Endothelial cell (in vitro differentiated cells): ENCODE measurements around the gene PCDHA2. TPM values are rescaled to one million over a fixed set of nuclear protein-coding genes. Genes with fewer than 3 reads are reported as not detected.
"Not testable (repeated sequence)": the region's sequence is repeated elsewhere in the genome, so short reads cannot be mapped to it uniquely, and the experiment has no call there.

Experiments used
- DNase-seq: peaks from one replicate; pipeline ENCODE4 v3.0.0; 2021; ENCODE audit warnings: low spot score
- H3K27ac Mint-ChIP-seq: one replicate; pipeline ENCODE4 v1.8.0; 2021; ENCODE audit warnings: mixed read lengths, inconsistent platforms; ENCODE audit not compliant: unreplicated experiment
- H3K27me3 Mint-ChIP-seq: one replicate; pipeline ENCODE4 v1.8.0; 2021; ENCODE audit warnings: mild to moderate bottlenecking, moderate library complexity, mixed read lengths, inconsistent platforms; ENCODE audit not compliant: unreplicated experiment
- H3K36me3 Mint-ChIP-seq: one replicate; pipeline ENCODE4 v1.8.0; 2021; ENCODE audit warnings: mild to moderate bottlenecking, low read depth, mixed read lengths, inconsistent platforms; ENCODE audit not compliant: unreplicated experiment
- H3K4me1 Mint-ChIP-seq: one replicate; pipeline ENCODE4 v1.8.0; 2021; ENCODE audit warnings: mild to moderate bottlenecking, mixed read lengths, inconsistent platforms; ENCODE audit not compliant: unreplicated experiment
- H3K4me3 Mint-ChIP-seq: one replicate; pipeline ENCODE4 v1.8.0; 2021; ENCODE audit warnings: mild to moderate bottlenecking, mixed read lengths, inconsistent platforms; ENCODE audit not compliant: unreplicated experiment
- H3K9me3 Mint-ChIP-seq: one replicate; pipeline ENCODE4 v1.8.0; 2021; ENCODE audit warnings: mixed read lengths, inconsistent platforms; ENCODE audit not compliant: unreplicated experiment
- total RNA-seq: library from RNA; stranded (reverse); fragmentation: NEBNext Ultra II Directional; extraction: Animal tissue kit (Norgen Biotek cat#: 25700); gene quantifications from one replicate; pipeline ENCODE4 v1.2.1, GENCODE V29; 2021; ENCODE audit not compliant: unreplicated experiment
- TF ChIP-seq, protein P1 (sequence below): fragments of 200-600 bp; sonication (generic); IDR thresholded peaks from one replicate; pipeline ENCODE4 v1.5.0; 2021; ENCODE audit warnings: antibody characterized with exemption; ENCODE audit not compliant: unreplicated experiment

The PCDHA2 gene
- total RNA-seq, 1 donor from 2014 or later, result 4.2 TPM

DNA sequence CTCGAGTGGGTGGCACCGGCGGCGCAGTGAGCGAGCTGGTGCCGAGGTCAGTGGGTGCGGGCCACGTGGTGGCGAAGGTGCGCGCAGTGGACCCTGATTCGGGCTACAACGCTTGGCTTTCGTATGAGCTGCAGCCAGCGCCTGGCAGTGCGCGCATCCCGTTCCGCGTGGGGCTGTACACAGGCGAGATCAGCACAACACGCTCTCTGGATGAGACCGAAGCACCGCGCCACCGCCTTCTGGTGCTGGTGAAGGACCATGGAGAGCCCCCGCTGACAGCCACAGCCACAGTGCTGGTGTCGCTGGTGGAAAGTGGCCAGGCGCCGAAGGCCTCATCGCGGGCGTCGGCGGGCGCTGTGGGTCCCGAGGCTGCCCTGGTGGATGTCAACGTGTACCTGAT lies 28.8 kb downstream of the PCDHA2 start:
- Mint-ChIP-seq H3K9me3 (no peaks in the 10 kb centered on the region), H3K27ac (no peak overlapping the region), H3K4me1 (peaks cover 3% of the 10 kb centered on the region), H3K27me3 (no peaks in the 10 kb centered on the region), H3K4me3 (no peak overlapping the region), H3K36me3 (peaks cover 14% of the 10 kb centered on the region)
- TF ChIP-seq, protein P1, sequence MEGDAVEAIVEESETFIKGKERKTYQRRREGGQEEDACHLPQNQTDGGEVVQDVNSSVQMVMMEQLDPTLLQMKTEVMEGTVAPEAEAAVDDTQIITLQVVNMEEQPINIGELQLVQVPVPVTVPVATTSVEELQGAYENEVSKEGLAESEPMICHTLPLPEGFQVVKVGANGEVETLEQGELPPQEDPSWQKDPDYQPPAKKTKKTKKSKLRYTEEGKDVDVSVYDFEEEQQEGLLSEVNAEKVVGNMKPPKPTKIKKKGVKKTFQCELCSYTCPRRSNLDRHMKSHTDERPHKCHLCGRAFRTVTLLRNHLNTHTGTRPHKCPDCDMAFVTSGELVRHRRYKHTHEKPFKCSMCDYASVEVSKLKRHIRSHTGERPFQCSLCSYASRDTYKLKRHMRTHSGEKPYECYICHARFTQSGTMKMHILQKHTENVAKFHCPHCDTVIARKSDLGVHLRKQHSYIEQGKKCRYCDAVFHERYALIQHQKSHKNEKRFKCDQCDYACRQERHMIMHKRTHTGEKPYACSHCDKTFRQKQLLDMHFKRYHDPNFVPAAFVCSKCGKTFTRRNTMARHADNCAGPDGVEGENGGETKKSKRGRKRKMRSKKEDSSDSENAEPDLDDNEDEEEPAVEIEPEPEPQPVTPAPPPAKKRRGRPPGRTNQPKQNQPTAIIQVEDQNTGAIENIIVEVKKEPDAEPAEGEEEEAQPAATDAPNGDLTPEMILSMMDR, result no peak
- DNase-seq, result no peak

GRCh38 chr5:140827704-140828361 lies 33.2 kb downstream of the PCDHA2 start, which contains the start of gene PCDHA6:
Gene PCDHA6 (plus strand): TSS chr5:140827960. CDS start chr5:140828092, 132 bp downstream.
- H3K27me3 Mint-ChIP-seq, result no peaks in the 10 kb centered on the region
- DNase-seq, result no peak
- H3K9me3 Mint-ChIP-seq, result no peaks in the 10 kb centered on the region
- H3K27ac Mint-ChIP-seq, result peak within 1 kb of the TSS; percentile 0
- H3K4me3 Mint-ChIP-seq, result peak within 1 kb of the TSS; percentile 4
- peaks cover 3% of the 10 kb centered on the region for H3K4me1 Mint-ChIP-seq
- peaks cover 9% of the 10 kb centered on the region for H3K36me3 Mint-ChIP-seq
- TF ChIP-seq, protein P1, result no peak

GRCh38 chr5:140828362-140828737 lies 33.7 kb downstream of the PCDHA2 start:
- Mint-ChIP-seq H3K36me3 (peaks cover 9% of the 10 kb centered on the region), H3K4me3 (peak overlapping the region; percentile 4), H3K27me3 (no peaks in the 10 kb centered on the region), H3K4me1 (peaks cover 3% of the 10 kb centered on the region), H3K9me3 (no peaks in the 10 kb centered on the region), H3K27ac (peak overlapping the region; percentile 0)
- DNase-seq, result no peak
- TF ChIP-seq, protein P1, result no peak

- not testable (repeated sequence) for DNase-seq
Measured at GRCh38 chr5:140829511-140830501, 35.2 kb downstream of the PCDHA2 start.

GRCh38 chr5:140833993-140834392 lies 39.3 kb downstream of the PCDHA2 start, which contains the start of gene PCDHA7:
Gene PCDHA7 (plus strand): TSS chr5:140834269. CDS start chr5:140834384, 115 bp downstream.
- Mint-ChIP-seq H3K27me3 (peaks cover 3% of the 10 kb centered on the region), H3K36me3 (peaks cover 8% of the 10 kb centered on the region), H3K4me1 (no peaks in the 10 kb centered on the region), H3K4me3 (peak within 1 kb of the TSS; percentile 76), H3K27ac (no peak within 1 kb of the TSS), H3K9me3 (no peaks in the 10 kb centered on the region)
- TF ChIP-seq, protein P1, result no peak
- no peak for DNase-seq

More at GRCh38 chr5:140829511-140830501, 35.2 kb downstream of the PCDHA2 start:
- H3K4me3 Mint-ChIP-seq, H3K36me3 Mint-ChIP-seq, H3K9me3 Mint-ChIP-seq, H3K4me1 Mint-ChIP-seq, H3K27me3 Mint-ChIP-seq, H3K27ac Mint-ChIP-seq: not testable (repeated sequence)

- not testable (repeated sequence) for H3K36me3 Mint-ChIP-seq, H3K27ac Mint-ChIP-seq
Measured at GRCh38 chr5:140834439-140835008, 39.9 kb downstream of the PCDHA2 start.

More at GRCh38 chr5:140834439-140835008, 39.9 kb downstream of the PCDHA2 start:
- H3K9me3 Mint-ChIP-seq, H3K4me1 Mint-ChIP-seq, DNase-seq, H3K27me3 Mint-ChIP-seq: not testable (repeated sequence)
- peak overlapping the region; percentile 76 for H3K4me3 Mint-ChIP-seq
